ENCODE results near the gene NIP7. TPM values are rescaled to one million over a fixed set of nuclear protein-coding genes. Genes with fewer than 3 reads are reported as not detected.

Gene NIP7
- total and polyA plus RNA-seq, 3 donors from 2014 or later = 16.2 to 22.4 (median 17.2) TPM

GRCh38 chr16:69311533-69312387, 27.8 kb upstream of the NIP7 start:
- intact Hi-C loops (cut with DNase I; ENCODE audit: low total_unique reads) = no loop called here
- Histone ChIP-seq H3K36me3 (ENCODE audit: low read depth, missing control alignments) (no peaks in the 10 kb centered on the region), H3K27ac (peak overlapping the region; percentile 64 to 89), H3K9me3 (no peaks in the 10 kb centered on the region), H3K27me3 (no peaks in the 10 kb centered on the region), H3K4me1 (peaks cover 9% of the 10 kb centered on the region), H3K4me3 (peak overlapping the region; percentile 82 to 96)
- WGBS, 2 donors = 1 to 4% methylated on average over 12 to 37 of the region's 59 CpGs
- DNase-seq = peak; percentile 51
- no peak for TF ChIP-seq POLR2A (IDR thresholded peaks at IDR 0.05)
- no peak for TF ChIP-seq CTCF (IDR thresholded peaks at IDR 0.05)

GRCh38 chr16:69313469-69313868, 26.1 kb upstream of the NIP7 start:
- Histone ChIP-seq H3K27ac (no peak overlapping the region), H3K4me1 (peaks cover 9% of the 10 kb centered on the region), H3K36me3 (ENCODE audit: low read depth, missing control alignments) (no peaks in the 10 kb centered on the region), H3K4me3 (no peak overlapping the region), H3K27me3 (no peaks in the 10 kb centered on the region), H3K9me3 (no peaks in the 10 kb centered on the region)
- TF ChIP-seq CTCF (IDR thresholded peaks at IDR 0.05) = no peak
- TF ChIP-seq POLR2A (IDR thresholded peaks at IDR 0.05) = no peak
- WGBS, 2 donors = 92 to 98% methylated on average over 5 of the region's 5 CpGs
- DNase-seq = no peak
- intact Hi-C loops (cut with DNase I; ENCODE audit: low total_unique reads) = no loop called here

- Histone ChIP-seq H3K36me3 (ENCODE audit: low read depth, missing control alignments) (no peaks in the 10 kb centered on the region), H3K9me3 (no peaks in the 10 kb centered on the region), H3K27me3 (no peaks in the 10 kb centered on the region), H3K4me1 (peaks cover 9% of the 10 kb centered on the region), H3K4me3 (no peak overlapping the region), H3K27ac (no peak overlapping the region)
- WGBS, 2 donors = 73 to 83% methylated on average over 10 to 11 of the region's 11 CpGs
- DNase-seq = peak; percentile 60
- no peak for TF ChIP-seq CTCF (IDR thresholded peaks at IDR 0.05)
- TF ChIP-seq POLR2A (IDR thresholded peaks at IDR 0.05) = no peak
- intact Hi-C loops (cut with DNase I; ENCODE audit: low total_unique reads) = no loop called here
Observed at GRCh38 chr16:69314534-69314933, 25.0 kb upstream of the NIP7 start.

- Histone ChIP-seq H3K36me3 (ENCODE audit: low read depth, missing control alignments) (no peaks in the 10 kb centered on the region), H3K27me3 (no peaks in the 10 kb centered on the region), H3K4me3 (no peak overlapping the region), H3K4me1 (peaks cover 9% of the 10 kb centered on the region), H3K27ac (no peak overlapping the region), H3K9me3 (no peaks in the 10 kb centered on the region)
- DNase-seq = no peak
- intact Hi-C loops (cut with DNase I; ENCODE audit: low total_unique reads) = no loop called here
- 68 to 89% methylated on average over 17 to 30 of the region's 30 CpGs for WGBS, 2 donors
- TF ChIP-seq CTCF (IDR thresholded peaks at IDR 0.05) = no peak
- no peak for TF ChIP-seq POLR2A (IDR thresholded peaks at IDR 0.05)
Observed at GRCh38 chr16:69315486-69316311, 23.9 kb upstream of the NIP7 start.

Measured in testis (tissue), 3 donors.